ENCODE data around the gene WNT4. TPM values are rescaled to one million over a fixed set of nuclear protein-coding genes. Genes with fewer than 3 reads are reported as not detected.

The WNT4 gene
- polyA plus RNA-seq, 2 of the 4 experiments (the other 2 are of a cell fraction): 0.23 to 0.62 TPM

- TF ChIP-seq BCL3 (IDR thresholded peaks at IDR 0.05): no peak
- no peak for TF ChIP-seq EHMT2 (IDR thresholded peaks at IDR 0.05; ENCODE audit: low read depth)
- TF ChIP-seq PBX3 (IDR thresholded peaks at IDR 0.05): no peak
- TF ChIP-seq CBX2 (IDR thresholded peaks at IDR 0.05; ENCODE audit: borderline replicate concordance, low read depth): no peak
- TF ChIP-seq KDM5A (IDR thresholded peaks at IDR 0.05): no peak
- TF ChIP-seq SMC3 (IDR thresholded peaks at IDR 0.05): no peak
Measured at GRCh38 chr1:22129501-22130117, 13.3 kb downstream of the WNT4 start (continued).

GRCh38 chr1:22128392-22128791 is 14.5 kb downstream of the WNT4 start:
- CTCF ChIA-PET: interaction anchor here (0.6 to 3.3 kb wide), 3 partner anchors 15 to 288 kb away, joined by 3 to 15 read pairs (median 4); partner anchors contain the start of gene WNT4
- Histone ChIP-seq H3K4me3 (no peak overlapping the region), H3K9me3 (no peaks in the 10 kb centered on the region), H3K4me2 (no peak overlapping the region), H3K27ac (no peak overlapping the region), H3K4me1 (peaks cover 13% of the 10 kb centered on the region)
- TF ChIP-seq RFX5 (IDR thresholded peaks at IDR 0.05) (no peak), PHF8 (IDR thresholded peaks at IDR 0.05; ENCODE audit: borderline replicate concordance, low read depth) (no peak), POLR2A (IDR thresholded peaks at IDR 0.05; ENCODE audit: low read length) (no peak), ESRRA (IDR thresholded peaks at IDR 0.05; ENCODE audit: borderline replicate concordance, low read length) (no peak), REST (IDR thresholded peaks at IDR 0.05) (no peak), BCL3 (IDR thresholded peaks at IDR 0.05) (no peak), NR3C1 (IDR thresholded peaks at IDR 0.05) (no peak), CEBPB (IDR thresholded peaks at IDR 0.05) (no peak), RARB (CRISPR knock-in tag; IDR thresholded peaks at IDR 0.05) (no peak), MYC (IDR thresholded peaks at IDR 0.05; ENCODE audit: borderline replicate concordance, low read length) (no peak), CHD2 (IDR thresholded peaks at IDR 0.05; ENCODE audit: low read length, partially characterized antibody) (no peak), ZNF302 (CRISPR knock-in tag; IDR thresholded peaks at IDR 0.05) (no peak), HOXB13 (CRISPR knock-in tag; IDR thresholded peaks at IDR 0.05; ENCODE audit: low read depth) (no peak), KDM1A (IDR thresholded peaks at IDR 0.05; ENCODE audit: low read depth) (no peak), TP53 (CRISPR knock-in tag; IDR thresholded peaks at IDR 0.05) (no peak), PBX3 (IDR thresholded peaks at IDR 0.05) (no peak), HDAC2 (IDR thresholded peaks at IDR 0.05) (no peak), ATOH8 (CRISPR knock-in tag; IDR thresholded peaks at IDR 0.05; ENCODE audit: low read depth) (no peak)
- 83% methylated on average over 12 of the region's 12 CpGs for WGBS (ENCODE audit: missing lambda C conversion rate)
- FAIRE-seq (no peak), DNase-seq (ENCODE audit: low read depth in 1 of 2, low spot score in 1 of 2) (no peak), ATAC-seq (no peak)
- POLR2A ChIA-PET: no interaction called here

Measured in A549 (cell line).